Caco-2 (cell line): ENCODE measurements around the gene NPAT. TPM values are rescaled to one million over a fixed set of nuclear protein-coding genes. Genes with fewer than 3 reads are reported as not detected.

Experiments
- BruUV-seq: library from RNA; stranded (reverse); fragments of 400-500 nt; replicated peaks from 2 replicates; lab custom pipeline; 2021; lab: Mats Ljungman, UMichigan
- CTCF ChIA-PET: fragments of 300-600 bp; sonication (Branson Sonifier 250); formaldehyde crosslinking; loops from one replicate; lab custom pipeline; 2022; ENCODE audit warnings: antibody characterized with exemption; lab: Charles Lee
- POLR2A ChIA-PET: fragments of 300-600 bp; sonication (Branson Sonifier 250); formaldehyde crosslinking; loops from one replicate; lab custom pipeline; 2022; ENCODE audit warnings: antibody characterized with exemption; lab: Charles Lee
- DNase-seq, 2 experiments: peaks; one replicate each; pipeline versions ENCODE4 v3.0.0 to v3.0.0-alpha.2; 2020 to 2022
- H3K27me3 ChIP-seq: replicated peaks from 2 replicates; pipeline ENCODE4 v1.6.0; 2011; ENCODE audit warnings: low read length; ENCODE audit not compliant: control insufficient read depth, insufficient read depth
- H3K36me3 ChIP-seq: 2 replicates; pipeline ENCODE4 v1.5.1; 2011; ENCODE audit warnings: low read length; ENCODE audit not compliant: control insufficient read depth, insufficient read depth
- H3K4me1 ChIP-seq: fragments of 250-450 bp; sonication (Bioruptor Pico); 2 replicates; pipeline ENCODE4 v1.5.1; 2020; ENCODE audit warnings: mild to moderate bottlenecking
- H3K4me3 ChIP-seq: 2 replicates; pipeline ENCODE4 v1.5.1; 2011; ENCODE audit warnings: low read depth, mild to moderate bottlenecking, control low read depth, low read length
- H3K9me3 ChIP-seq: fragments of 250-450 bp; sonication (Bioruptor Pico); 2 replicates; pipeline ENCODE4 v1.5.1; 2020; ENCODE audit warnings: mild to moderate bottlenecking, moderate library complexity
- H3K27ac Mint-ChIP-seq: one replicate; pipeline ENCODE4 v1.8.0; 2022; ENCODE audit warnings: mixed read lengths; ENCODE audit not compliant: unreplicated experiment
- H3K27me3 Mint-ChIP-seq: one replicate; pipeline ENCODE4 v1.8.0; 2022; ENCODE audit warnings: mixed read lengths; ENCODE audit not compliant: insufficient read depth, unreplicated experiment
- H3K36me3 Mint-ChIP-seq: one replicate; pipeline ENCODE4 v1.8.0; 2022; ENCODE audit warnings: mild to moderate bottlenecking, mixed read lengths; ENCODE audit not compliant: insufficient read depth, unreplicated experiment
- H3K4me1 Mint-ChIP-seq: one replicate; pipeline ENCODE4 v1.8.0; 2022; ENCODE audit warnings: low read depth, mixed read lengths; ENCODE audit not compliant: unreplicated experiment
- H3K4me3 Mint-ChIP-seq: one replicate; pipeline ENCODE4 v1.8.0; 2022; ENCODE audit warnings: mild to moderate bottlenecking, moderate library complexity, mixed read lengths; ENCODE audit not compliant: unreplicated experiment
- H3K9me3 Mint-ChIP-seq: one replicate; pipeline ENCODE4 v1.8.0; 2022; ENCODE audit warnings: mixed read lengths; ENCODE audit not compliant: unreplicated experiment
- CTCF ChIP-seq, 2 experiments: fragments of 200-600 bp in 1 of 2; IDR thresholded peaks; 1 replicate in 1 of 2; 2 replicates in 1 of 2; pipeline versions ENCODE4 v1.5.1 to v1.8.0; 2011 to 2022; ENCODE audit warnings: antibody characterized with exemption in 1 of 2, control low read depth in 1 of 2, inconsistent platforms in 1 of 2, low read depth in 1 of 2, low read length in 1 of 2, mild to moderate bottlenecking in 1 of 2, moderate library complexity in 1 of 2; ENCODE audit not compliant: insufficient read depth in 1 of 2, severe bottlenecking in 1 of 2, unreplicated experiment in 1 of 2
- intact Hi-C: fragments of 100-400 bp; cut with micrococcal nuclease; formaldehyde crosslinking; loops from one replicate; pipeline ENCODE4 v1.10.0; 2022; ENCODE audit not compliant: unreplicated experiment
- total RNA-seq: library from RNA; stranded (reverse); gene quantifications from 2 replicates; pipeline ENCODE4 v1.2.3, GENCODE V29; 2022

NPAT gene
- total RNA-seq, 1 experiment from 2014 or later, result 29.5 TPM

DNA sequence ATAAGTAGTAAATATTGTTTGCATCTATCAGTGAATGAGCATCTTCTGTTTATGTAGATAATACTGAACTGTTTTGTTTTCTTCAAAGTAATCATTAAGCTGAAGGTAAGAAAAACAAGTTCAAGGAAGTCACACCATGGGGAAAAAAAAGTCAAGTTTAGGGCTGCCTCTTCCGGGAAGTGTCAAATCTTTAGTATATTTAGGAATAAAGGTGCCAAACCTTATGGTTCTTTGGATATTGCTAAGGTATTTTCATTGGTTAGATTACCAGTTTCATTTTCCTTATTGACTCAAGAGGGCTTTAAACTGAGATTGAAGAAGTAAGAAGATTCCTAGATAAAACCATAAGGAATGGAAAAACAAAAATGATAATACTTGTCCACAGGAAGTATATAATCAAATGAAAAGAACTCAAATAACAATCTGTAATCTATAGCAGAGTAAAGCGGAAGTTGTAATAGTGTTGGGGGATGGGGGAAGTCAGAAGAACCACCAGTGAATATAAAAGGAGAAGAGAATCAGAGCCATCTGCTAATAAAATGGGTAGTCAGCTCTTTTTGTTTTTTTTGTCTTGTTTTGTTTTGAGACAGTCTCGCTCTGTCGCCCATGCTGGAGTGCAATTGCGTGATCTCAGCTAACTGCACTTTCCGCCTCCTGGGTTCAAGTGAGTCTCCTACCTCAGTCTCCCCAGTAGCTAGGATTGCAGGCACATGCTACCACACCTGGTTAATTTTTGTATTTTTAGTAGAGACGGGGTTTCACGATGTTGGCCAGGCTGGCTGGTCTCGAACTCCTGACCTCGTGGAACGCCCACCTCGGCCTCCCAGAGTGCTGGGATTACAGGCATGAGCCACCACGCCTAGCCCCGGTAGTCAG is 2.7 kb upstream of the NPAT start:
- Mint-ChIP-seq H3K36me3 (peaks cover 27% of the 10 kb centered on the region), H3K27ac (no peak overlapping the region), H3K9me3 (no peaks in the 10 kb centered on the region), H3K4me3 (no peak overlapping the region), H3K27me3 (no peaks in the 10 kb centered on the region), H3K4me1 (peaks cover 8% of the 10 kb centered on the region)
- peaks cover 15% of the 10 kb centered on the region for H3K4me1 ChIP-seq
- ChIA-PET CTCF (no interaction called here), POLR2A (no interaction called here)
- no peak for DNase-seq
- H3K27me3 ChIP-seq, result no peaks in the 10 kb centered on the region
- intact Hi-C loops, result loop anchor here (5.0 kb wide), 1 partner anchor 192 kb away; no protein-coding TSS in a partner anchor
- H3K4me3 ChIP-seq, result no peak overlapping the region
- TF ChIP-seq CTCF (IDR thresholded peaks at IDR 0.05; ENCODE audit: insufficient read depth in 1 of 2, low read depth in 1 of 2, low read length in 1 of 2, severe bottlenecking in 1 of 2, unreplicated experiment in 1 of 2), result no peak
- H3K36me3 ChIP-seq, result peaks cover 4% of the 10 kb centered on the region
- no peaks in the 10 kb centered on the region for H3K9me3 ChIP-seq
- BruUV-seq, result no TSS peak

DNA sequence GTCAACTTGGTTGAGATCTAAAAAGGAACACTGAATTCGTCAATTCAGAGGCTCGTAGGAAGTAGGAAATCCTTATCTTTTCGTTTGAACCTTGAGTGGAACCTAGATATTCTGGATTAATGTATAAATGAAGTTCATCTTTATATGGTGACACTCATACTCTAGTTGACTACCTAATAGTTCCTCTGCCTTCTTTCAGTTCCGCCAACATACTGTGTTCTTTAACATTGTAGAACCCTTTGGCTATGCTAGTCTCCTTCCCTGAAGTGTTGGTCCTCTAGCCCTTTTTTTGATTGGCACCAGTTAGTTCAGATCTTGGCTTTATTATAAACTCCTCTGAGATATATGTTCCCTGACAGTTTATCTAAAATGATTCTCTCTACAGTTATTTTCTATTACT is 1.9 kb upstream of the NPAT start:
- ChIA-PET CTCF (interaction anchor here (1.0 kb wide), 1 partner anchor 9 kb away, joined by 3 read pairs; no protein-coding TSS in a partner anchor), POLR2A (no interaction called here)
- no peaks in the 10 kb centered on the region for H3K9me3 ChIP-seq
- Mint-ChIP-seq H3K27ac (no peak overlapping the region), H3K36me3 (peaks cover 26% of the 10 kb centered on the region), H3K27me3 (no peaks in the 10 kb centered on the region), H3K4me3 (no peak overlapping the region), H3K9me3 (no peaks in the 10 kb centered on the region), H3K4me1 (peaks cover 16% of the 10 kb centered on the region)
- no TSS peak for BruUV-seq
- H3K4me3 ChIP-seq, result peak overlapping the region; percentile 62
- no peak for TF ChIP-seq CTCF (IDR thresholded peaks at IDR 0.05; ENCODE audit: insufficient read depth in 1 of 2, low read depth in 1 of 2, low read length in 1 of 2, severe bottlenecking in 1 of 2, unreplicated experiment in 1 of 2)
- H3K27me3 ChIP-seq, result no peaks in the 10 kb centered on the region
- H3K36me3 ChIP-seq, result no peaks in the 10 kb centered on the region
- DNase-seq, result no peak
- intact Hi-C loops, result loop anchor here (5.0 kb wide), 1 partner anchor 193 kb away; no protein-coding TSS in a partner anchor
- H3K4me1 ChIP-seq, result peaks cover 19% of the 10 kb centered on the region

DNA sequence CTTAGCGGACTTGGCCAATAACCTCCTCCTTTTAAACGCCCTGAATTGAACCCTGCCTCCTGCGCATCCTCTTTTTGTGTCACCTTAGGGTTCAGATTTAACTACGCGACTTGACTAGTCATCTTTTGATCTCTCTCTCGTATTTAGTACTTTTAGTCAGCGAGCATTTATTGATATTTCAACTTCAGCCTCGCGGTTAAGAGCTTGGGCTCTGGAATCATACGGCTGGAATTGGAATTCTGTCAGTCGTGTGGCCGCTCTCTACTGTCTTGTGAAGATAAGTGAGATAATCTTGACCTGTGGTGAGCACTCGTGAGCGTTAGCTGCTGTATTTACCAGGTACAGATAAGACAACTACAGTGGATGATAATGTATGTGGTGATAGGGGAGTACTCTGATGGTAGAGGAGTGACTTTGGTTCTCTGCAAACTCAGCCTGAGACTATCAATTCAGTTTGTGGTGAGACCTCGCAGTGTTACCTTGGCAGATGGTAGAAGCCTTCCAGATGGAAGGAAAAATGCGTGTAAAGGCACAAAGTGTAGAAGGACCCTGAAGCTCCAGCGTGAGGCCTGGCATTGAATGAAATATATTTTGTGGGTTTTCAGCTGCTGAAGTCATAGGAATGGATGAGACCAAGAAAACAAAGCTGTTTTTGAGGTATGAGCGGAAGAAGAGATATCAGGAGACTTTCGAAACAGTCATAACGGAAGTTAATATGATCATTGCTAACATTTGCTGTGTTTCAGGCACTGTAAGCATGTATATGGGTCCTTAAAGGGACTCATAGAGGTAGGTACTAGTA is 1.1 kb upstream of the NPAT start:
- peak overlapping the region; percentile 62 for H3K4me3 ChIP-seq
- CTCF ChIA-PET, result interaction anchor here (0.6 to 1.9 kb wide), 11 partner anchors 9 to 441 kb away, joined by 3 to 9 read pairs (median 6); partner anchors contain the start of genes C11orf65, CUL5 and DDX10
- no peak overlapping the region for H3K27ac Mint-ChIP-seq
- H3K36me3 Mint-ChIP-seq, result peaks cover 23% of the 10 kb centered on the region
- no peak for TF ChIP-seq CTCF (IDR thresholded peaks at IDR 0.05; ENCODE audit: insufficient read depth in 1 of 2, low read depth in 1 of 2, low read length in 1 of 2, severe bottlenecking in 1 of 2, unreplicated experiment in 1 of 2)
- 0 out of 2 replicates have a peak, but pooled peaks cover 1% of the 10 kb centered on the region for H3K36me3 ChIP-seq
- no peaks in the 10 kb centered on the region for H3K9me3 ChIP-seq
- H3K27me3 ChIP-seq, result no peaks in the 10 kb centered on the region
- peaks cover 21% of the 10 kb centered on the region for H3K4me1 Mint-ChIP-seq
- BruUV-seq, result TSS peak; percentile 38
- peak in 1 of 2 experiments; percentile 26 for DNase-seq
- H3K27me3 Mint-ChIP-seq, result no peaks in the 10 kb centered on the region
- POLR2A ChIA-PET, result interaction anchor here (0.5 to 1.6 kb wide), 4 partner anchors 244 to 441 kb away, joined by 3 to 4 read pairs (median 4); partner anchors contain the start of genes C11orf65, DDX10 and EXPH5
- intact Hi-C loops, result loop anchor here (1.0 to 5.0 kb wide), 5 partner anchors 117 to 425 kb away; partner anchors contain the start of gene CUL5
- no peak overlapping the region for H3K4me3 Mint-ChIP-seq
- H3K9me3 Mint-ChIP-seq, result no peaks in the 10 kb centered on the region
- H3K4me1 ChIP-seq, result peaks cover 19% of the 10 kb centered on the region
